GM10847 (cell line): ENCODE measurements around the gene SGSH.

Experiments
- POLR2A ChIP-seq: IDR thresholded peaks from 2 replicates; pipeline ENCODE4 v1.6.1; 2011; ENCODE audit not compliant: insufficient read length; ENCODE audit errors: extremely low read depth

The SGSH gene

DNA sequence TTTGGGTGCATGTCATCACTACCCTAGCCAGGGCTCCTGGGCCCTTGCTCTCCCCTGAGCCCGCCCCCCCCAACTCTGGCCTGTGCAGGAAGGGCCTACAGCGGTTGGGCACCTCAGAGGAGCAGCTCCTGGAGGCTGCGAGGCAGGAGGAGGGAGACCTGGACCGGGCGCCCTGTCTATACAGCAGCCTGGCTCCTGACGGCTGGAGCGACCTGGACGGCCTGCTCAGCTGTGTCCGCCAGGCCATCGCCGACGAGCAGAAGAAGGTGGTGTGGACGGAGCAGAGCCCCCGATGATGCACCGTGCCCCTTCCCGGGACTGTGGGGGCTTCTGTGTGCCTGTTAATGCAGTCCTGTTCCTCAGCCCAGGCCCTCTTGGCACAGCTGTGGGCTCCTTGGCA lies 12.1 kb downstream of the SGSH start:
- no peak for TF ChIP-seq POLR2A

DNA sequence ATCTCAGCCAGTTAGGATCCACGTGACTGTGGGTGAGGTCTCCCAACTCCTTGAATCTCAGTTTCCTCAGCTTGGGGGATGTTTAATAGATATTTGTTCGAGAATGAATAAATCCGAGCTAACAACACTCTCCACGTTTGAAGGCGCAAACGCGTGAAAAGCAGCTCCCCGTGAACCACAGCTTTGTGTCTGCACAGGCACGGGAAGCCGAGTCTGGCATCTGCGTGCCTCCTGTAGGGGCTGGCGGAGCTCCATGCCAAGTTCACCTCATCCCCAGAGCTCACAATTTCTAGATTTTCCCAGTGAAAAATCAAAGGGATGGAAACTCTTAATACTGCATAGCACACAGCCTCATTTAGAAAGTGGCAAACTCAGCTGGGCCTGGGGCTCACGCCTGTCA lies 14.3 kb downstream of the SGSH start:
- no peak for TF ChIP-seq POLR2A

DNA sequence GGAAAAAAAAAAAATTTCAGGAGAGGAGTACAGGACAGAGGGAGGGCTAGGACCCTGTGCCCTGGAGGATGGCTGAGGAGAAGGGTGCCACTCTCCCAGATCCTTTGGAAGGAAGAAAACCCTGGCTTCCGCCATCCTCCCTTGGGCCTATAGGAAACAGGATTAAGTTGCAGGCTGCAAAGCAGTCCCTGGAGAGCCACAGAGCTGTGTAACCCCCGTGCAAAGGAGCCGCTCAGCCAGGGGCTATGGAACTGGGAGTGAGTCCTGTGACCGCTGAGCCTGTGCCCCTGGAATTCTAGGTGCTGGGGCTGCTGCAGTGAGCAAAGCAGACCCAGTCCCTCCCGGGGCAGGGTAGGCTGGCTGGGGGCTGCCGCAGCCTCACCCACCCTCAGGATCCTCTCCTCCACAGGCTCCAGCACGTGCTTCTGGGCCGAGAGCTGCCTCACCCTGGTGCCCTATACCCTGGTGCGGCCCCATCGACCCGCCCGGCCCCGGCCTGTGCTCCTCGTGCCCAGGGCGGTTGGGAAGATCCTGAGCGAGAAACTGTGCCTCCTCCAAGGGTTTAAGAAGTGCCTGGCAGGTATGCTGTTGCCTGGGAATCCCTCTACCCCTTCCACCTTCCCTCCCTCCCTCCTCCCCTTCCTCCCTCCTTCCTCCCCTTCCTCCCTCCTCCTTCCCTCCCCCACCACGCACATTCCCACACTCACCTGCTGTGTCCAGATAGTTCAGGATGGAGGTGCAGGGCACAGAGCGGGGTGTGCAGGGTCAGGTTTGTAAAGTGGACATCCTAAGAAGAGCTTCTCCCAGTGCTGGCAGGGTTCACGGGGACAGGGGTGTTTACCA lies 15.3 kb downstream of the SGSH start:
- TF ChIP-seq POLR2A = no peak

DNA sequence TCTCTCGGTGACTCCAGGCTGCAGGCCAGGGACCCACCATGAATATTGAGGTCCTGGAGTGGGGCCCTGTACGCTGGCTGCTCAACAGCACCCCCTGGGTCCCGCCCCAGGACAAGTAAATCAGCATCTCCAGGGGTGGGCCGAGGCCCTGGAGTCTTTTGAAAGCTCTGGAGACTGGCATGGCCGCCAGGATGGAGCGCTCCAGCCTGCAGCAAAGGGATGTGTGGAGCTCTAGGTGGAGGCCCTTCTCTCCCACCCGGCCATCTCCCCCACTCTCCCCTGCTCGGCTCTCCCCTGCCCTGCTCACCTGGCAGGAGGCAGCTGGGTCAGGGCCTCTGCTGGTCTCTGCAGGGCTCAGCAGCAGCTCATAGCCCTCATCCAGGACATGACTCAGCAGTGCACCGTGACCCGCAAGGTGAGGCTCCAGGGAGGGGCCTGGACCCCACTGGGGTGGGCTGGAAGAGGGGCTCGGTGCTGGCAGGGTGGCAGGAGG lies 16.6 kb downstream of the SGSH start:
- TF ChIP-seq POLR2A = no peak

DNA sequence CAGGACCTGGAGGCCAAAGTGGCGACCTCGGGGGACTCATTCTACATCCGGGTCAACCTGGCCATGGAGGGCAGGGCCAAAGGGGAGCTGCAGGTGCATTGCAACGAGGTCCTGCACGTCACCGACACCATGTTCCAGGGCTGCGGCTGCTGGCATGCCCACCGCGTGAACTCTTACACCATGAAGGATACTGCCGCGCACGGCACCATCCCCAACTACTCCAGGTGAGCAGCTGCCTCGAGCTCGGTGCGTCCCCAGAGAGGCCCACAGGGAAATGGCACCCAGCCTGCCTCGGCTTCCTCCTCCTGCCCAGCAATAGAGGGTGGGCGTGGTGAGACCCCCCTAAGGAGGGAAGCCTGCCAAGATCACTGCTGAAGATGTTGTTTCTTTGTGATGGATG lies 17.9 kb downstream of the SGSH start:
- TF ChIP-seq POLR2A = no peak

DNA sequence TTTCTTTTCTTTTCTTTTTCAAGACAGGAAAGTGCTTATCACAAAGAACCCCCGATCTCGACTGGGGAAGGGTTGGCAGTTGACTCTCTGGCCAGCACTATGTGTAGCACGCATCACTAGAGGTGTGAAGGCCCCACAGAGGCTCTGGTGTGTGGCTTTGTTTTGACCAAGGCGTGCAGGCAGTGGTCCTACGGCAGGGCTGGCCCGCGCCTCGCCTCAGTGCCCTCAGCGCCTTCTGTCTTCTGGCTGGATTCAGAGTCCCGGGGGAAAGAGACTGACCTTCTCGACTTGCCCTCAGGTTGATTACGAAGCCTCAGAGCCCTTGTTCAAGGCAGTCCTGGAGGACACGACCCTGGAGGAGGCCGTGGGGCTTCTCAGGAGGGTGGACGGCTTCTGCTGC lies 18.7 kb downstream of the SGSH start:
- TF ChIP-seq POLR2A = no peak

DNA sequence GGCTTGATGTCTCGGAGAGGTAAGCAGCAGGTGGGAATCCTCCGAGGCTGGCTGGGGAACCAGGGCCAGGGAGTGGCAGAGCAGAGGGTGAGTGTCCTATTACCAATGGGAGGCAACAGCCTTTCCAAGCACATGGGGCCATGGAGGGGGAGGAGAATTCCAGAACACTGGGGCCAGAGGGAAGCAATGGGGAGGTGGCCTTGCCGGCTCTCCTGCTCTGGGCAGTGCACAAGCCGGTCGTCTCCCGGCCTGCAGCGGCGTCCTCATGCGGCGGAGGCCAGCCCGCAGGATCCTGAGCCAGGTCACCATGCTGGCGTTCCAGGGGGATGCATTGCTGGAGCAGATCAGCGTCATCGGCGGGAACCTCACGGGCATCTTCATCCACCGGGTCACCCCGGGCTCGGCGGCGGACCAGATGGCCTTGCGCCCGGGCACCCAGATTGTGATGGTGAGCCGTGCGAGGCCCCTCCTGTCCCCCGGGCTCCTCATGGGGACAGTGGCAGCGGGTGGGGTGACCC lies 21.9 kb downstream of the SGSH start:
- no peak for TF ChIP-seq POLR2A

DNA sequence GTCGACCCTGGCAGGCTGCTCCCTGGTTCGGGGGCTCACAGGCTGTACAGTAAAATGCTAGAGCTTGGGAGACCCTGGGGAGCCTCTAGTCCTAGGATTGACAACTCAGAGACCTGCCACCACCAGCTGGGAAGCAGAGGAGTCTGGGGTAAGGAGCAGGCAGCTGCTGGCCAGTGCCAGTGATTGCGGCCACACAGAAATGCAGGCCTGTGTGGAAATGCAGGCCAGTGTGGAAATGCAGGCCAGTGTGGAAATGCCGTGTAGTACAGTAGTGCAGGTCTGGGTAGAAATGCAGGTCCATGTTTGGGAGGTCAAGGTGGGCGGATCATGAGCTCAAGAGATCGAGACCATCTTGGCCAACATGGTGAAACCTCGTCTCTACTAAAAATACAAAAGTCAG lies 23.5 kb downstream of the SGSH start:
- no peak for TF ChIP-seq POLR2A

DNA sequence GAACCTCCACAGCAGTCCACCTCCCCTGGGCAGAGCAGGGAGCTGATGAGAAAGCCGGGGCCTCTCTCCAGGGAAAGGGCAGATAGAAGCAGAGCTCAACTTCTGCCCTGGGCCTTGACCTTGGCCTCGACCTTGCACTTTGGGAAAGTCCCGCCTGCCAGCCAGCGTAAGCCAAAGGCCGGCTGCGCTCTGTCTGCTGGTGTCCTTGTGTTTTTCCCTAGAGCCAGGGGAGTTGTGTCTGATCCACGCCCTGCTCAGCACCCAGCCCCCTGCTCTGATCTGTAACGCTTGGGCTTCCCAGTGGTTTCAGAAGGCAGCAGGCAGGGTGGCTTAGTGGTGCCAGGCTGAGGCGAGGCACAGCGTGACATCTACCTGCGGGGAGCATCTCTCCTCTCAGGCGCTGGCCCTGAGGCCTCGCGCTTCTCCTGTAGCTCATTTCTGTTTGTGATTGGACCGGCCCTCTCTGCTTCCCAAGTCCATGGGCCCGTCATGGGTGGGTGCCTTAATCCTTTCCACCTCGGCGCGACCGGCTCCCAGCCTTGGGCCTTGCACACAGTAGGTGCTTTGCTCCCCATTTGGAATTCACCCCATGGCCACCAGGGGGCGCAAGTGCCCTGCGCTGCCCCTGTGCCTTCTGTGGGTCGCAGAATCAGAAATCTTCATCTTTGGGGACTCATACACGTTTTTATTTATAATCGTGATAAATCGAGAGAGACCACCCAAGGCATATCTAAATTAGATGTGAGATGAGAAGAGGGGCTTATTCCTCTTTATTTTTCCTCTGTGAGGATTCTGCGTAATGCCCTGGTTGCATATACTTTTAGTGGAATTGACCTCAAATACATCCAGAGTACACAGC lies 24.2 kb downstream of the SGSH start:
- TF ChIP-seq POLR2A = no peak

DNA sequence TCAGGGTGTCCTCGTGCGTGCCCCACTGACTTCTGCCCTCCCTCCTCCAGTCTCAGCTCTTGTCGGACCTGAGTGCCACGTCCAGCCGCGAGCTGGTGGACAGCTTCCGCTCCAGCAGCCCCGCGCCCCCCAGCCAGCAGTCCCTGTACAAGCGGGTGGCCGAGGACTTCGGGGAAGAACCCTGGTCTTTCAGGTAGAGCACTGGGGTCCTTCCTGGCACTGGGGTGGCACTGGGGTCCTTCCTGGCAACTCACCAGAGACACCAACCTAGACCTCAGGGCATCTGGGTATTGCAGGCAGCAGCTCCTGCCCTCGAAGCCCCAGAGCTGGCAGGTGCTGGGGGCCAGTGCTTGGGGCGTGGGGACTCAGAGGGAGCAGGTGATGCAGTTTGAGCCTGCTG lies 25.0 kb downstream of the SGSH start:
- TF ChIP-seq POLR2A = no peak

DNA sequence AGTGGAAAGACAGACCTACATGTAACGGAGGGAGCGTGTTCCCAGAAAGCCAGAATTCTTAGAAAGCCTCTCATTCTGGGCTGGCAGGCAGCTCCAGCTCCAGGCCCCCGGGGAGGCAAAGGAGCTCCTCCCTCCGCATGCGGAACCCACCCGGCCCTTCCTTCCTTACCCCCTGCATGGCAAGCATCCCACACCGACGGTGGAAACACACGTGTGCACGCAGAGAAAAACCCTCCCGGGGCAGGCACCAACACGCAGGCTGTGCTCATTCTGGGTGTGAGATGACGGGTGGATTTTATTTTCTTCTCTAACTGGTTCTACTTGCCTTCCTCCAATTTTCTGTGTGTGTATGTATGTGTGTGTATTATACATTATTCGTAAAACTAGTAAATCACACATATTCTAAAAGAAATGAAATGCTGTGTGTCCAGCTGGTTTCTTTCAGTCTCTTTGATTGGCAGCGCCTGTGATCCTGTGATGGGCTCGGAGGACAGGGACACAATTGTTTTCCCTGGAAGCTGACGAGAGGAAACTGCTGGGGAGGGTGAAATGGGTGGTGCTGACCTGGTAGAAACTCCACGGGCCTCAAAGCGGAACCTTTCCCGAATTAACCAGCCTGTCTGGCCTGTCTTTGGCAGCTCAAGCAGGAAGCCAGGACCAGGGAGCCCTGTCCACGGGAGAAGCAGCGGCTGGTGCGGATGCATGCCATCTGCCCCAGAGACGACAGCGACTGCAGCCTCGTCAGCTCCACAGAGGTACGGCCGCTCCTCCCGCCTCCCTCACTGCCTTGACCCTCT lies 28.1 kb downstream of the SGSH start:
- no peak for TF ChIP-seq POLR2A

DNA sequence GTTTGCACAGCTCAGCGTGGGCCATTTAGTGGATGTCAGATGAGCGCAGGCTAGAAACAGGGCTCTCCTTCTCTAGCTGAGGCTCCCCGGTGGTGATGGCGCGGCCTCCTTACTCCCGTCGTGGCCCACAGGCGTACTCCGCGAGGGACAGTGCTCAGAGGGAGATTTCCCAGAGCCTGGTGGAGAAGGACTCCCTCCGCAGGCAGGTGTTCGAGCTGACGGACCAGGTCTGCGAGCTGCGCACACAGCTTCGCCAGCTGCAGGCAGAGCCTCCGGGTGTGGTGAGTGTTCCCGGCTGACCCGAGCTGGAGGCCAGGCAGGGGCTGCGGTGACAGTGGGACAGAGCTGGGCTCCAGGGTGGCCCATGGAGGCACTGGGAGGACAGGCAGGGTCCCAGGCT lies 28.9 kb downstream of the SGSH start:
- no peak for TF ChIP-seq POLR2A

DNA sequence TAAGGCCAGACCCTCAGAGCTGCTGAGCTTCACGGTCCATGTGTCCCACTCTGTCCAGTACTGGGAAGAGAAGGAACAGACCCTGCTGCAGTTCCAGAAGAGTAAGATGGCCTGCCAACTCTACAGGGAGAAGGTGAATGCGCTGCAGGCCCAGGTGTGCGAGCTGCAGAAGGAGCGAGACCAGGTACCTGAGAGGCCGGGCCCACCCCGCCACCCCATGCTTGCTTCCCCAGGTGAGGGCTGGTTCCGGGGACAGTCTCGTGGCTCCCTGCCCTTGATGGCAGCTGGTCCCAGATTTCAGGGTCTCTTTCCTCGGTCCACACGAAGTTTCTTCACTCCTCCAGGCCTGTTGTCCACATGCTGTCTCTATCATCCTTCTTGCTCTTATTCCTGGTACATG lies 29.4 kb downstream of the SGSH start:
- TF ChIP-seq POLR2A = no peak

DNA sequence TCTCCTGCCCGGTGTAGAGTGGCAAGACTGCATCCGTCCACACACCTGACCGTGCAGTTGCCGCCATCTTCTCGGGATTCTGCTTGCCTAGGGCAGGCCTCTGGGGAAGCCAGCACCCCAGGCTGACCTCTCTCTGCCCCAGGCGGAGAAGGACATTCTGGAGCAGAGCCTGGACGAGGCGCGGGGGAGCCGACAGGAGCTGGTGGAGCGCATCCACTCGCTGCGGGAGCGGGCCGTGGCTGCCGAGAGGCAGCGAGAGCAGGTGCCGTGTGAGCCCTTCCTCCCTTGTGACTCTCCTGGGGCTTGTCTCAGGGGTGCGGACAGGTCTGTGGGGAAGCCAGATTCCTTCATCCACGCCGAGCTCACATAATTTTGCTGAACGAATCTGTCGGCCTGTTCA lies 30.5 kb downstream of the SGSH start:
- TF ChIP-seq POLR2A = no peak

DNA sequence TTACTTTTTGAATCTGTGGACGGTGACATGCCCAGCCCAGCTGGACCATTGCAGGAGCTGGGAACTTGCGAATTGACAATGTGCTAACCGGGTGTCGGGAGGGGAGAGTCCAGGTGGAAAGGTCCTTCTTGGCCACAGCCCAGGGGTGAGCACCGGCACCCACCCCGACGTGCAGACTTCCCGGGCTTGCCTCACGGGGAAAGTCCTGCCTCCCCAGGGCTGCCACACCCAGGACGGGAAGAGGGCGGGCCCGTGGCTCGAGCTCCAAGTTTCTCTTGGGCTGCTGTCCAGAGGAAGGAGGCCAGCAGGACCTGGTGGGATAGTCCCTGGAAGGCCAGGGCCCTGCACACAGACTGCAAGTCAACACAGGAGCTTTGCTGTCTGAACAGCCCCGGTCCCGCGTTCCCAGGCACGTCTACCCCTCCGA lies 32.6 kb downstream of the SGSH start:
- TF ChIP-seq POLR2A = no peak
